SJSA1 (cell line): ENCODE measurements around the gene EXTL1. TPM values are rescaled to one million over a fixed set of nuclear protein-coding genes. Genes with fewer than 3 reads are reported as not detected.

Experiments
- DNase-seq, 2 experiments: peaks; one replicate each; pipeline ENCODE4 v3.0.0-alpha.2; 2015 to 2020; ENCODE audit warnings: low spot score in 2 of 2, low read depth in 1 of 2
- H3K27ac ChIP-seq: fragments of 250-450 bp; sonication (Bioruptor Pico); 2 replicates; pipeline ENCODE4 v1.5.1; 2020; ENCODE audit warnings: mild to moderate bottlenecking, moderate library complexity
- H3K27me3 ChIP-seq: fragments of 250-450 bp; sonication (Bioruptor Pico); replicated peaks from 2 replicates; pipeline ENCODE4 v1.5.1; 2020; ENCODE audit warnings: mild to moderate bottlenecking, moderate library complexity
- H3K36me3 ChIP-seq: fragments of 250-450 bp; sonication (Bioruptor Pico); 2 replicates; pipeline ENCODE4 v1.5.1; 2020; ENCODE audit warnings: mild to moderate bottlenecking
- H3K4me1 ChIP-seq: fragments of 250-450 bp; sonication (Bioruptor Pico); replicated peaks from 2 replicates; pipeline ENCODE4 v1.6.1; 2021; ENCODE audit warnings: mild to moderate bottlenecking
- H3K4me3 ChIP-seq: fragments of 250-450 bp; sonication (Bioruptor Pico); 2 replicates; pipeline ENCODE4 v1.5.1; 2020; ENCODE audit warnings: mild to moderate bottlenecking
- H3K9me3 ChIP-seq: fragments of 250-450 bp; sonication (Bioruptor Pico); replicated peaks from 2 replicates; pipeline ENCODE4 v1.5.1; 2020; ENCODE audit warnings: mild to moderate bottlenecking
- total RNA-seq: library from RNA; depleted of rRNA; stranded (reverse); fragments of >200 nt; shearing (Covaris generic); gene quantifications from 2 replicates; pipeline ENCODE4 v1.2.3, GENCODE V29; 2014

Gene EXTL1
- total RNA-seq, 1 experiment from 2014 or later: 0.08 TPM

DNA sequence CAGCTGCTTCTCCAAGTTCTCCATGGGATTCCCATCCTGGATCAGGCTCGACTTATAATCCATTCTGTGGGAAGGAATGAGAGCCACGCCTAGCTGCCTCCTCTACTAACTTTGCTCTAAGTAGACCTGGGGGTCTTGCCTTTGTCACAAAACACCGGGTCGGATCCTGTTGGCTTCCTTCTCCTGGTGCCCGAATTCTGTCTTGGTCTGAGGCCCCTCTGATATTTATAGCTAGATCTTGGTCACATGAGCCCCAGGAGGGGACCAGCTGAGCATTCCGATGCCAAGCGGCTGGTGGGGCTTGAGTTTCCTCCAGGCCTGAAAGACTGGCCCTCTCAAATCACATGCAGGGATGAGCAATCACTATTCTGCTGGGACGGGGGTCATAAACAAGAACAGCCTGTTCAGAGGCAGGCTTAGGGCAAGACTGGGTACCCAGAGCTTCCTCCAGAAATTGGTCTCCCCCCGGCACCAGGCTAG is 45.9 kb downstream of the EXTL1 start, which contains the start of gene TRIM63:
Gene TRIM63, minus strand, starts transcription at position 199 of the 480 bp plus-strand sequence. Its CDS starts 136 bp downstream, at position 63.
- Histone ChIP-seq H3K27me3 (peaks cover 46% of the 10 kb centered on the region), H3K9me3 (no peaks in the 10 kb centered on the region; the same call in 1 of the 2 replicates), H3K36me3 (no peaks in the 10 kb centered on the region), H3K4me1 (no peaks in the 10 kb centered on the region), H3K27ac (no peak within 1 kb of the TSS), H3K4me3 (no peak within 1 kb of the TSS)
- DNase-seq: no peak

DNA sequence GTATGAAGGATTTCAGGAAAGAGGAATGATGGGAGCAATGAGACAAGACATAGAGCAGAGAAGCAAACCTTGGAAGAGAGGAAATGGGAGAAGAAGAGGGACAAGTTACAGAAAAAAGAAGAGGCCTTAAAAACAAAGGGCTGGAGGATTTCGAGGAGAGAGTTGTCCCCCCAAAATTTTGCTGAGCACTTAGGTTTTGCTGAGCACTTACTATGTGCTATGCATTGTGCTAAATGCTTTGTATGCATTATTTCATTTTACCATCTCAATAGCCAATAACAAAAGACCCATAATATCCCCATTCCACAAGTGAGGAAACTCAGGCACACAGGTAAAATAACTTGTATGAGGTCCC is 48.3 kb downstream of the EXTL1 start:
- Histone ChIP-seq H3K27me3 (peaks cover 50% of the 10 kb centered on the region), H3K36me3 (no peaks in the 10 kb centered on the region), H3K4me3 (no peak overlapping the region), H3K27ac (no peak overlapping the region), H3K4me1 (no peaks in the 10 kb centered on the region), H3K9me3 (no peaks in the 10 kb centered on the region; the same call in 1 of the 2 replicates)
- no peak for DNase-seq

DNA sequence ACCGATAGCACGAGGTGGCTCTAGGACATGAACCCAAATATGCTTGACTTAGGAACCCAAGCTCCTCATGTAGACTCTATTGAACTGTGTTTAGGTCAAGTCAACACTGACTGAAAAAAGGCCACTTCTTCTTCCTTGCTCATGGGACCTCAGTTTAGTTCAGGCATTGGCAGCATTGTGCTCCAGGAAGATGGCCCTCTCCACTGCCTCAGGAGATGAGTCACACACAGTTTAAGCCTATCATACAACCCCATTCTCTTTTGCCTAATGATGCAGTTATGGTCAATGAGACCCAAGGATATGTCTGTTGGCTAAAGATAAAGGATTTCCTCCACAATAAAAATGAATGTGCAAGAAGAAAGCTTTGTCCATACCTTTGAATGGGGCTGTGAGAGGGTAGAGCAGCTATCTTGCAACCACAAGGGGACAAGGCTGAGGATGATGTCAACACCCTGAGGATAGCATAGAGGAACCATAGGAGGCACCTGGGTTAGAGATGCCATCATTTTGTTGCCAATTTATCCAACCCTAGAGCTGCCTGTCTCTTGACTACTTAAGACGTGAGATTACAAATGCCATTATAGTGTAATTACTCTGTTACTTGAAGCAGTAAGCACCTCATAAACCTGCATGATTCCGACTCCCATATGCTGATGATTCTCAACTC is 48.9 kb downstream of the EXTL1 start:
- Histone ChIP-seq H3K4me1 (no peaks in the 10 kb centered on the region), H3K27me3 (peaks cover 47% of the 10 kb centered on the region), H3K4me3 (no peak overlapping the region), H3K36me3 (no peaks in the 10 kb centered on the region), H3K27ac (no peak overlapping the region), H3K9me3 (no peaks in the 10 kb centered on the region; the same call in 1 of the 2 replicates)
- no peak for DNase-seq

DNA sequence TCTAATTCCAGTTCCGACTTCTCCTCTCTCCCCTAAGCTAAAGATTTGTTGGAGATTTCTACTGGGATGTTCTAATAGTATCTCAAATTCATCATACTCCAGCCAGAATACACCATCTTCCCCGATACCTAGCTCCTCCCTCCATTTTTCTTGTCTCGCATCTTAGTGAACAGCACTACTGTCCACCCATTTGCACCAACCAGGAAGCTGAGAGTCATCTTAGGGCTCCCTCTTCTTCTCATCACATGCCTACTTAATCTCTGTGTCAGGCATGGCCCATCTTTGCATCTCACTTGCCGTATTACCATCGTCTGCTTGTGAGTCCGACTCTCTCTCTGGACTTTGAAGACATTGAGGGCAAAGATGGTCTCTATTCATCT is 49.4 kb downstream of the EXTL1 start:
- no peak for DNase-seq
- H3K27ac ChIP-seq: no peak overlapping the region
- H3K4me1 ChIP-seq: no peaks in the 10 kb centered on the region
- H3K9me3 ChIP-seq: no peaks in the 10 kb centered on the region; the same call in 1 of the 2 replicates
- H3K27me3 ChIP-seq: peaks cover 47% of the 10 kb centered on the region
- H3K4me3 ChIP-seq: no peak overlapping the region
- no peaks in the 10 kb centered on the region for H3K36me3 ChIP-seq

DNA sequence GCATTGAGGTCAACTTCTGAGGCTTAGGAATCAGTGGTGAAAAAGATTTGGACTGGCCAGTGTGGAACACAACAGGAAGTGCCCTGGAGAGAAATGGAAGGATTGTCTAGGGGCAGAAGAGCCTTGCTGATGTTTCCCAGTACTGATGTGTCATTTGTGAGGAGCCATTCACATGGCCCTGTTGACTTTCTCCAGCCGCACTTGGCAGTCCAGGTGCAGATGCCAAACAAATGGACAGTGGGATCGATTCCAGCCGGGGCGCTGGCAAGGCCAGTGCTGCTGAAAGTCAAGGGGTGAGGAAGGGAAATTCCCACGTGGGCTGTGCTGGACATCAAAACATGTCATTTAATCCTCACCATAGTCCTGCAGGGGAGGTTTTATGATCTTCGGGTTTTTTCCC is 50.7 kb downstream of the EXTL1 start:
- Histone ChIP-seq H3K9me3 (no peaks in the 10 kb centered on the region; the same call in 1 of the 2 replicates), H3K4me3 (no peak overlapping the region), H3K4me1 (no peaks in the 10 kb centered on the region), H3K27ac (no peak overlapping the region), H3K27me3 (peaks cover 53% of the 10 kb centered on the region), H3K36me3 (no peaks in the 10 kb centered on the region)
- DNase-seq: no peak

DNA sequence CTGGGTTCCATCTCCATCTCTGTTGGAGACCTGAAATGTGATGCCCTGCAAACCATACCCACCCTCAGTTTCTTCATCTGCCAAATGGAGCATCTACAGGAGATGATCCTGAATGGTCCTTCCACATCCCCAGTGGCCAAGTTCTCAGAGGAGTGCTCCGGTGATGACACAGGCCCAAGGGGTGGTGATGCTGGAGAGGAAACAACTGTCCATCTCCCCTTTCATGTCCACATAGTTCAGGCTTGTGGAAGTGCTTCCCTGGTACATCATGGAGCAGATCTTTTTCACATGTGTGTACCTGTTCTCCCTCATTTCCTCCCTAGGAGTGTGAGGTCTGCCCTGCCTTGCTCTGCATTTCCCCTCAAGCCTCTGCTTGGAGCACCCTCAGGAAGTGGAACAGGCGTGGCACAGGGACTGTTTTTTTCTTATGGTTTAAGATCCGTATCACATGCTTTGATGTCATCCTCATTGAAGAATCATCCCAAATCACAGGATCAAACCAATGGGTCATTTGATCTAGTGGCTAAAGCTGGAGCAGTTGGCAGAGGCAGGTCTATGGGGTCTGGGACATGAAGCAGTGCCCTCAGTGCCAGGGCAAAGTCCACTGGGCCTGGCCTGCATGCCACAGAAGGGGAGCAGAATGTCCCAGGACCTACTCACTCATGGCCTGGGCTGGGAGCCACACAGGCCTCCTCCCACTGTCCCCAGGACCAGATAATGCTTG is 54.0 kb downstream of the EXTL1 start:
- Histone ChIP-seq H3K9me3 (no peaks in the 10 kb centered on the region; the same call in 1 of the 2 replicates), H3K27ac (no peak overlapping the region), H3K36me3 (no peaks in the 10 kb centered on the region), H3K4me3 (no peak overlapping the region), H3K4me1 (no peaks in the 10 kb centered on the region), H3K27me3 (peaks cover 32% of the 10 kb centered on the region)
- no peak for DNase-seq

DNA sequence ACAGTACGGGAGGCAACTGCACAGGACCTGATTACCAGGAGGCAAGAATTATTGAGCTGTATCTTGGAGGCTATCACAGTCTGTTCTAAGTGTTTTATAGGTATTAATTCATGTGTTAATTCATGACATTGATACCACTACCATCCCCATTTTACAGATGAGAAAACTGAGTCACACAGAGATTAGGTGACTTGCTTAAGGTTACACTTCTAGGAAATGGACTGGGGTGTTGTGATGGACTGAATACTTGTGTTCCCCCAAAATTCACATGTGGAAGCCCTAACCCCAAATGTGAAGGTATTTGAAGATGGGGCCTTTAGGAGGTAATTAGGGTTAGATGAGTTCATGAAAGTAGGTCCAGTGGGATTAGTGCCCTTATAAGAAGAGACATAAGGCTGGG is 55.9 kb downstream of the EXTL1 start:
- Histone ChIP-seq H3K27ac (no peak overlapping the region), H3K9me3 (no peaks in the 10 kb centered on the region), H3K4me3 (no peak overlapping the region), H3K27me3 (peaks cover 26% of the 10 kb centered on the region), H3K4me1 (no peaks in the 10 kb centered on the region), H3K36me3 (no peaks in the 10 kb centered on the region)
- no peak for DNase-seq

DNA sequence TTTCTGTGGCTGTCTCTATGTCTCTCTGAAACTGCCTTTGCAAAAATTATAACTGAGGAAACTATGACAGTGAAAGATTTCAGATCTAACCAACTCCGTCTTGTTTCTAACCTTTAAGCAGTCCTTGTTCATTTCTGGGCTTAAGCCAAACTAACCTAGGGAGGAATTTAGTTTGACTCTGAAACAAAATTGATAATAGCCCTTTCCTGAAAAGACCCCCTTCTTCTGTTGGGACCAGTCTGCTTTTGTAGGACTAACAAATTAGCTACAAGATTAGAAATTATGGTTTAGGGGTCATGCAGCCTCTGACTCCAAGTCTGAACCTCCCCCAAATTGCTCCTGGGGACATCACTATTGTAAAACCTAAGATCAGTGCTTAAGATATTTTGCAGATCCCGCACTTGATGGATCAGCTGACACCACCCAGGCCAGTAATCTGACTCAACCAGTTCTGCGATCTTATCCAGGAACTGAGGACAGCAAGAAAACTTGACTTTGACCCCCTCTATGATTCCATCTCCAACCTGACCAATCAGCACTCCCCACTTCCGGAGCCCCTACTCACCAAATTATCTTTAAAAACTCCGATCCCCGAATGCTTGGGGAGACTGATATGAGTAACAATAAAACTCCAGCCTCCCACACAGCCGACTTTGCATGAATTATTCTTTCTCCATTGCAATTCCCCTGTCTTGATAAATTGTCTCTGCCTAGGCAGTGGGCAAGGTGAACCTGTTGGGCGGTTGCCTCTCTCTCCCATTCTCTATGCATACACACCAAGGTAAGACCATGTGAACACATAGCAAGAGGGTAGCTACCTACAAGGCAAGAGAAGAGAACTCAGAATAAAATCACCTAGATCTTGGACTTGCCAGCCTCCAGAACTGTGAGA is 57.0 kb downstream of the EXTL1 start:
- Histone ChIP-seq H3K4me3 (no peak overlapping the region), H3K27ac (no peak overlapping the region), H3K4me1 (no peaks in the 10 kb centered on the region), H3K9me3 (no peaks in the 10 kb centered on the region), H3K27me3 (peaks cover 20% of the 10 kb centered on the region), H3K36me3 (no peaks in the 10 kb centered on the region)
- no peak for DNase-seq

DNA sequence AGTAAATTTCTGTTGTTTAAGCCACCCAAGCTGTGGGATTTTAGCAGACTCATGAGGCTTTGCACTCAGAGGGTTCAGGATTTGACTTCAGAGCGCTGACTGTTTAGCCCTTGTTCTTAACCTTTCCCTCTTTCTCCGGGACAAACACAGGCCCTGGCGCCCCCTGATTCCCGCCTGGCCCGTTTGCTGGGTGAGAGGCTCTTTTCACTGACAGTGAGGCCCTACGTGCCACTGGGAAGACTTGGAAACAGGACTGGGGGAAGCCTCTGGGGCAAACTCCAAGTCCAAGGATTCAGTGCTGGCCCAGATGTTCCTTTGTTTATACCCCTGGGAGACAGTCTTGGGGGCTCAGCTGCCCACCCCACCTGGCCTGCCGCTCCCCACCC is 57.6 kb downstream of the EXTL1 start:
- Histone ChIP-seq H3K36me3 (no peaks in the 10 kb centered on the region), H3K27ac (no peak overlapping the region), H3K27me3 (peaks cover 21% of the 10 kb centered on the region), H3K4me1 (no peaks in the 10 kb centered on the region), H3K9me3 (no peaks in the 10 kb centered on the region), H3K4me3 (no peak overlapping the region)
- no peak for DNase-seq

DNA sequence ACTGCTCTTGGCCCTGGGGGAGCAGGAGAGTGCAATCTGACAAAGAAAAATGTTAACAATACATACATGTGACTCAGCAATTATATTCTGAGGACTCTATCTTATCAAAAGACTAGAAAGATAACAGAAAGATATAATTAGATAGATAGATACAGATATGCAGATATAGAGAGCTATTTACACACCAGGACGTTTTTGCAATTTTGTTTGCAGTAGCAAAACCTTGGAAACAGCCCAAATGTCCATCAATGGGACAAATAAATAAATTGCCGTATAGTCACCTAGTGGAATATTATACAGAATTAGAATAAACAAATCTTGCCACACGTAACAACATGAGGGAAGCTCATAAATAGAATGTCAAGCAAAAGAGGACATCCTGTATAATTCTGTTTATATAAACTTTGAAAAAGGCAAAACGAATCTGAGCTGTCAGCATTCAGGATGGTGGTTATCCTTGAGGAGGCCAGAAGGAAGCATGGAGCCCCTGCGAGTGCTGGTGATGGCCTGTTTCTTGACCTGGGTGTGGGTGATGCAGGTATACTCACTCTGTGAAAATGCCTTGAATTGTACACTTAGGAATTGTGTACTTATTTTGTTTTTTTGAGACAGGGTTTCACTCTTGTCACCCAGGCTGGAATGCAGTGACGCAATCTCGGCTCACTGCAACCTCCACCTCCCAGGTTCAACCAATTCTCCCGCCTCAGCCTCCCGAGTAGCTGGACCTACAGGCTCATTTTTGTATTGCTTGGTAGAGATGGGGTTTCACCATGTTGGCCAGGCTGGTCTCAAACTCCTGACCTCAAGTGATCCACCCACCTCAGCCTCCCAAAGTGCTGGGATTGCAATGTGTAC is 58.6 kb downstream of the EXTL1 start:
- Histone ChIP-seq H3K4me1 (no peaks in the 10 kb centered on the region), H3K36me3 (no peaks in the 10 kb centered on the region), H3K4me3 (no peak overlapping the region), H3K27me3 (peaks cover 19% of the 10 kb centered on the region), H3K27ac (no peak overlapping the region), H3K9me3 (no peaks in the 10 kb centered on the region)
- DNase-seq: no peak

DNA sequence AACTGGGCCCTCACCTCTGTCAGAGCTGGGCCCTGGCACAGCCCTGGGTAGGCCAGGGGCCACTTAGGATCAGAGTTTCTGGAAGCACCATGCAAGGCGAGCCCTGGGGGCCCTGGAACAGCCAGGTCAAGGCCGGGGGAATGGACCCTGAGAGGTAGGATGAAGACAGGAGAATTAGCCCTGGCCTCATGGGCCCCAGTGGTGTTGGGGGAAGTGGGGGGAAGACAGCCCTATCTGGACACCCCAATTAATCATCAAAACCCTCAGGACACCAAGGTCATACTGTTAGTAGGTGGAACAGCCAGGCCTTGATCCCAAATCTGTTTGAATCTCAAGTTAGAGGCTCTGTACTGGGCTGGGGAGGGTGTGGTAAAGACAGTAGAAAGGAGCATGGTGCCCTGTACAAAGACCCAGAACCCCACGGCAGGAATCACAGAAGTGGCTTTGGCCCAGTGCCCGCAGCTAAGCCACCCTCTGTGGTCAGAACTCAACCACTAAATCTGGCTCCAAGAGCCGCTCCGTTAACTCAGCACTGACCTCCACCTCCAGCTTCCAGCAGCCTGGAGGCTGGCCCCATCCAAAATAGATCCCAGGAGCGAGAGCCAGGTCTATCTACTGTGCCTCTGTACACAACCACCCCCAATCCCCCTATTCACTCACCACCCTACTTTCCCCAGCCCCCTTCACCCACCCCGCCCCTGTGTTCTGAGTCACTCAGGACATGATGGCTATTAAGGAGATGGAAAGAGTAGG is 59.9 kb downstream of the EXTL1 start:
- no peaks in the 10 kb centered on the region for H3K36me3 ChIP-seq
- peaks cover 21% of the 10 kb centered on the region for H3K27me3 ChIP-seq
- H3K4me3 ChIP-seq: no peak overlapping the region
- no peaks in the 10 kb centered on the region for H3K4me1 ChIP-seq
- DNase-seq: no peak
- no peaks in the 10 kb centered on the region for H3K9me3 ChIP-seq
- no peak overlapping the region for H3K27ac ChIP-seq

DNA sequence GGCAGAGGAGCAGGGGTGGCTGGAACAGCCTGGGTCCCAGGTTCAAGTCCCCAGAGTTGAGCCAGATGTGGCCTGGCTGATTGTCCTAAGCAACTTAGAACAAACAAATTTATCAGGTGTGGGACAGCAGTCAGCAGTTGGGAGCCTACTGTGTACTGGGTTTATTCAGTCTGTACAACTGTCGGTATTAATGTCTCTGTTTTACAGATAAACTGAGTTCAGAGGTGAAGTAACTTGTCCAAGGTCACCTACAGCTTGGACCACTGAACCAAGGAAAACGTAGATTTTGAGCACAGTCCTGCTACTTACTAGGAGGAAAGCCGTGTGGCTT is 60.4 kb downstream of the EXTL1 start:
- Histone ChIP-seq H3K27me3 (peaks cover 22% of the 10 kb centered on the region), H3K36me3 (no peaks in the 10 kb centered on the region), H3K9me3 (no peaks in the 10 kb centered on the region), H3K27ac (no peak overlapping the region), H3K4me1 (no peaks in the 10 kb centered on the region), H3K4me3 (no peak overlapping the region)
- no peak for DNase-seq
